Ramos (cell line): ENCODE measurements around the gene PJA1.

ENCODE experiments used
- in situ Hi-C: fragments of 300-500 bp; cut with MboI; formaldehyde crosslinking; loops from one replicate; pipeline ENCODE4 v1.14.3; 2022; ENCODE audit warnings: low sequenced_read_pairs; ENCODE audit not compliant: unreplicated experiment

PJA1 gene

GRCh38 chrX:69145714-69146113 lies 19.5 kb downstream of the PJA1 start:
- in situ Hi-C loops, result no loop called here

GRCh38 chrX:69144838-69145680 lies 20.2 kb downstream of the PJA1 start:
- in situ Hi-C loops, result no loop called here

- in situ Hi-C loops, result no loop called here
Observed at GRCh38 chrX:69143530-69143929, 21.7 kb downstream of the PJA1 start.

DNA sequence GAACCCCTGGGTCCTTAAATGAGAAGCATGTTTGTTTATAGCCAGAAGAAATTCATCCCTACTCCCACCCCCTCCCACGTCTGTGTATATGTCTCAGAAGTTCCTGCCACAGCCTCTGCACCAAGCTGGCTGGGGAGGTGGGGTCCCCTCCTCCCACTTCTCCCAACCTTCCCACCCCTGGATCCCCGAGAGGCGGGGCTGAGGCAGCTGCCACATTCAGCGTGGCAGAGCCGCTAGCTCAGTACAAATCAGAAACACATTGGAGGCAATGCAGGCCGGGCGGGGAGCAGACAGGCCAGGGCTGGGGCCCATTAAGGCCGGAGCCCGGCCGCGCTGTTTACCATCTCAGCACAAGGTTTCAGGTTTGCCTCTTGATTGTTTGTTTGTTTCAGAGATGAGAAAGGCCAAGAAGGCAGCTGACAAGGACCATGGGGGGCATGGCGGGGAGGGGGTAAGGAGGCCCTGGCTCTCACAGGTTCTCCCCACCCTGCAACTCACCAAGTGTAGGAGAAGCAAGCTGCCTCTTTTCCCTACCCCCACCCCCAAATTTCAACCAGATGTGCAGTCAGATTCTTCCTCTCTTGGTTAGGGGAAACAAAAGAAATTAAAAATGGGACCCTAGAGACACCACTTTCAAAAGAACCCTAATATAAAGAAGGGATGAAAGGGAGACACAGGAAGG lies 22.3 kb downstream of the PJA1 start:
- in situ Hi-C loops, result no loop called here

DNA sequence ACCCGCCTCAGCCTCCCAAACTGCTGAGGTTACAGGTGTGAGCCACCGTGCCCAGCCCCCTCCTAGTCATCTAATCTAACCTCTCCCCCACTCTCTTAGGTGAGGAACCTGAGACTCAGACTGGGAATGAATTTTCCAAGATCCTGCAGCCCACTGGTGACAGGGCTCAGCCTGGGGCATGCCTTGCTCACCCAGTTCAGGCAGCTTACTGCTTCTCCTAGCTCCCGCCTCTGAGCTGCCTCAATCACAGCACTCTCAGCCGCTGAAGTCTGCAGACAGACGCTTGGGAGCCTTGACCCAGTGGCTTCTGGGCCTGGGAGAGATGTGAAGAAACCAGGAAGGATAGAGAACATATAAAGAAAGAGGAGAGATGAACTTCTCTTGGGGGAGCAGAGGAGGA lies 24.4 kb downstream of the PJA1 start:
- in situ Hi-C loops, result no loop called here

GRCh38 chrX:69139516-69139915 lies 25.7 kb downstream of the PJA1 start:
- in situ Hi-C loops, result no loop called here

DNA sequence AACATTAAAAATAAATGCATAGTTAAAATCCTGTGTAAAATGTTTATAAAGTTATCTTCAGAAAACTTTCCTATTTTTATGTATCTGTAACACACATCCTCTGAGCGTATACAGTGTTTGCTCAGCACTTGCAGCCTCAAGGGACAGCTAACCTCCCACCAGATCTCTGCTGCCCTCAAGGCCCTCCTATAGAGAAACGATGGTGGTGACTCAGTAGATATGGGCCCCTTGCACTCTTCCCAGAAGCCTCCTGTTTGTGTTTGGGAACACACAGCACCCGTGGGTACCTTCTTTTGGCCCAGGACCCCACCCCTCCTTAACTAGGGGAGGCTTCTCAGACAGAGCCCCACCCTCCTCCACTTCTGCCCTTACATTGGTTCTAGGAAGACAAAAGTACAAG lies 26.7 kb downstream of the PJA1 start:
- in situ Hi-C loops, result no loop called here

- in situ Hi-C loops, result no loop called here
Observed at GRCh38 chrX:69138118-69138390, 27.2 kb downstream of the PJA1 start.

DNA sequence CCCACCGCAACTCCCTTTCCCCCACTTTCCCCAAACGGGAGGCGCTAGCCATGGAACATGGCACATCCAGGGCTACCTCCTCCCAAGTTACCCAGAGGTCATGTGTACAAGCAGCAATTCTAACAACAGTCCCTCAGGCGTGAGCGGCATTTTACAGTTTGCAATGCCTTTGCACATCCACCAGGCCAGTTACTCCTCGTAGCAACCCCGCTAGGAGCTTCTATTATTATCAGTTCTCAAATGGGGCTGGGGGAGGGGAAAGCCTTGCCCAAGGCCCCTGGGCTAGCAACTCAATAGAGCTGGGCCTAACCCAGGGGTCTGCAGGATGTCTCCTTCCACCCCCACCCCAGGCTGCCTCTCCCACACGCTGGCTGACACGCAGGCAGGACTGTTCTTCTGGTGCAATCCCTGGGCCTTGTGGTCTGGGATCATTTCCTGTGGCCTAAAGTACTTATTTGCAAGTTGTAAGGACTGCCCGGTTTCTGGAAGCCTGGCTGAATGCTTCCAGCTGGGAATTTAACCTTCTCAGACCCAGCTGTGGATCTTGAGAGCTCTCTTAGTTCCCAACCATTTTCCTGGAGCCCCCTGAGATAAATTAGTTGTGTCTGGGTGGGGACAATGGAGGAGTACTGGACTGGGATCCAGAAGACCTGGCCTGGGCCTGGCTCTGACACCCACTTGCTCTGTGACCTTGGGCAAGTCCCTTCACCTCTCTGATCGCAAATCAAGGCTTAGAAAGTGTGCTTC lies 27.7 kb downstream of the PJA1 start:
- in situ Hi-C loops, result no loop called here

- in situ Hi-C loops, result no loop called here
Observed at GRCh38 chrX:69136546-69137331, 28.5 kb downstream of the PJA1 start.

GRCh38 chrX:69133921-69134542 lies 31.2 kb downstream of the PJA1 start:
- in situ Hi-C loops, result no loop called here

DNA sequence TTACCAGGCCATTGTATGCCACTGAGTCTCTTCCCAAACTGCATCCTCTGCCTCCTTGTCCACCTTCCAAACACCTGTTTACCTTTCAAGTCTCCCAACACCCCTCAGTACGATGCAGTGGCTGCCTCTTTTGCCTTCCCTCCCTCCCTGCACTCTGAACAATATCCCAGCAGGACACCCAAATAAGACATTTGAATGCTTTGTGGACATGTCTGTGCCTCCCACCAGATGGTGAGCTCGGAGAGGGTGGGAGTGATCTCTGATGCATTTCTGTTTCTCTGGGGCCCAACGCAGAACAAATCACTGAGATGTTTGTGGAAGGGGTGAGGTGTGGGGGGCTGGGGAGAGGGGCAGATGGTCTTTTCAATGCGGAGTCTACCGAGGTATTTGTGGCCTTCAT lies 33.4 kb downstream of the PJA1 start:
- in situ Hi-C loops, result no loop called here

- in situ Hi-C loops, result no loop called here
Observed at GRCh38 chrX:69130439-69130838, 34.8 kb downstream of the PJA1 start.

DNA sequence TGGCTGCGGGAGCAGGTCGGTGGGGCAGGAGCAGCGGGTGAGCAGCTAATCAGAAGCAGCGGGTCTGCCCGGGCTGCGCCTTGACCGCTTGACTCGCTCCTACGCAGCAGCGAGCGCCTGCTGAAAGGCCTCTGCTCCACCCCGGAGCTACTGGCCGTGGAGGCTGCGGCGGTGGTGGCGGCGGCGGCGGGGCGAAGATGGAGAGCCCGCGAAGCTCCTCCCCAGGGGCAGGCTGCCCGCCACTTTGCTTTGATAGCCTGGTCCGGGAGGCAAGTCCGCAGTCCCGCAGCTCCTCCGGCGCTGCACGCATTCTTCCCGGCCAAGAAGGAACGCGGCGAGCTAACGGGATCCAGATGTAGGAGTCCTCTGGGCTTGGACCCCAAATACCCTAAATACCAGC lies 36.7 kb downstream of the PJA1 start:
- in situ Hi-C loops, result no loop called here

- in situ Hi-C loops, result no loop called here
Observed at GRCh38 chrX:69127466-69127865, 37.8 kb downstream of the PJA1 start.

DNA sequence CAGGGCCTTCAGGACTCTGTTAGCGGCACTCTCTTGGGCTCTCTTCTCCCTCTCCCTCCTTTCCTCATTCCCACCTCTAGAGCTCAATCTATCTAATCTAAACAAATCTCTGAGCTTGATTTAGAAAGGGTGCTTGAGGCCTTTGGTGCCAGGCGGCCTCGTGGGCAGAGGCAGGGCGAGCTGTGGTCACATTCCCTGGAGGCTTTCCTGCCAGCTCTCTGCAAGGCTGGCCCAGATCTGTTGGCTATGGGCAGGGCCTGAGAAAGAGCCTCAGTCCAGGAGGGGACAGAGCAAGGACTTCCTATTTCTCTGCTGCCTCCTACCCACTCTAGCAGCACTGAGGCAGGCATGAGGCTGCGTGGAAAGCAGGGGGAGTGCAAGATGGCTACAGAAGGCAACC lies 38.6 kb downstream of the PJA1 start:
- in situ Hi-C loops, result no loop called here

- in situ Hi-C loops, result no loop called here
Observed at GRCh38 chrX:69125094-69125493, 40.2 kb downstream of the PJA1 start.

DNA sequence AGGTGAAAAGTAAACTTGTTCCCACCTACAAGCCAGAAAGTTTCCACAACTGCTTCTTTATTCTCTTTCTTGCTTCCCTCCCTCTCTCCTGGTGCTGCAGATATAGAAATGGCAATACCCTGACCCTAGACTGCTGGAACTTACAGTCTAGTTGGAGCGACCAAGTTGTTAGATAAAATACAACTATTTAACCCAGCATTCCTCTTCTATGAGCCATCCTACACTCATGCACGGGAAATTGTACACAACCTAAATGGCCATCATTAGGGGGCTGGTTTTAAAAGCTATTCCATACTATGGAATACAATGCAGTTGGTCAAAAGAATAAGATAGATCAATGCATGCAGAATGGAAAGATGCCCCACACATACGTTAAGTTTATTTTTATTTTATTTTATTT lies 41.1 kb downstream of the PJA1 start:
- in situ Hi-C loops, result no loop called here

- in situ Hi-C loops, result no loop called here
Observed at GRCh38 chrX:69123481-69123880, 41.8 kb downstream of the PJA1 start.

- in situ Hi-C loops, result no loop called here
Observed at GRCh38 chrX:69121321-69122000, 43.8 kb downstream of the PJA1 start.
